Epidermal melanocyte (primary cell): Measurements from ENCODE around the gene LCLAT1.

Experiments
- DNase-seq: peaks from one replicate; pipeline ENCODE4 v3.0.0; 2011; ENCODE audit warnings: low spot score; ENCODE audit not compliant: insufficient read length

Gene LCLAT1

GRCh38 chr2:30514134-30514847 lies 67.2 kb downstream of the LCLAT1 start:
- no peak for DNase-seq

DNA sequence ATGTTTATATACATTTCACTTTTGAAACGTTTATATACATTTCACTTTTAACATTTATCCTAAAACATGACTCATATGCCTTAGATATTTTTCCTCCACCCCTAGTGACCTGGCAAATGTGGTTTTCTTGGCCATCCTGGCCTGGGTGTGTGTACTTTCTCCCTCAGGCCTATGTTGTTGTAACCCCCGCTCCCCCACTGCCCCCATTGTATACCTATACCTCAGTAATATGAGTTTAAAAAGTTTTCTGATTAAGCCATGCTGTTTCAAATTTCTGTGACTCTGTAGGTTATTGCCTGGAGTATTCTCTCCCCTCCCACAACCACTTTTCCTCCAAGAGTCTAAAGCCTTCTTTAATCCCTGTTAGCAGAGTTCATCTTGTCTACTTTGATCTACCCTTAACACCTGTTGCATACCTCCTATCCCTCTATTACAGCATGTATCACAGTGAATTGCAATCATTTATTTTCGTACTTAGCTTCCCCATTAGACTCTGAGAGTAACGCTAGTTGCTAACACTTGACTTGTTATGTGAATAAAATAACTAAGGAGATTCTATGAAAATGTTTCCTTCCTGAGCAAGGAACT lies 67.9 kb downstream of the LCLAT1 start:
- DNase-seq, result no peak

DNA sequence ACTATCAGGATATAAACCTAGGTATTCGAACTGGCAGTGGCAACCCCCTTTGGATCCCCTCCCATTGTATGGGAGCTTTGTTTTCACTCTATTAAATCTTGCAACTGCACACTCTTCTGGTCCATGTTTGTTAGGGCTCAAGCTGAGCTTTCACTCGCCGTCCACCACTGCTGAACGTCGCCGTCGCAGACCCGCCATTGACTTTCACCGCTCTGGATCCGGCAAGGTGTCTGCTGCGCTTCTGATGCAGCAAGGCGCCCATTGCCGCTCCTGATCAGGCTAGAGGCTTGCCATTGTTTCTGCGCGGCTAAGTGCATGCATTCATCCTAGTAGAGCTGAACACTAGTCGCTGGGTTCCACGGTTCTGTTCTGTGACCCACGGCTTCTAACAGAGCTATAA lies 69.1 kb downstream of the LCLAT1 start:
- DNase-seq, result no peak

DNA sequence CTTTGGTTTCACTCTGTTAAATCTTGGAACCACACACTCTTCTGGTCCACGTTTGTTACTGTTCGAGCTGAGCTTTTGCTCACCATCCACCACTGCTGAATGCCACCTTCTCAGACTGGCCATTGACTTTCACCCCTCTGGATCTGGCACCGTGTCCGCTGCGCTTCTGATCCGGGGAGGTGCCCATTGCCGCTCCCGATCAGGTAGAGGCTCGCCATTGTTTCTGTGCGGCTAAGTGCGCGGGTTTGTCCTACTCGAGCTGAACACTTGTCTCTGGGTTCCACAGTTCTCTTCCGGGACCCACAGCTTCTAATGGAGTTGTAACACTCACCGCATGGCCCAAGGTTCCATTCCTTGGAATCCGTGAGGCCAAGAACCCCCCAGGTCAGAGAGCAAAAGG lies 72.8 kb downstream of the LCLAT1 start:
- no peak for DNase-seq

DNA sequence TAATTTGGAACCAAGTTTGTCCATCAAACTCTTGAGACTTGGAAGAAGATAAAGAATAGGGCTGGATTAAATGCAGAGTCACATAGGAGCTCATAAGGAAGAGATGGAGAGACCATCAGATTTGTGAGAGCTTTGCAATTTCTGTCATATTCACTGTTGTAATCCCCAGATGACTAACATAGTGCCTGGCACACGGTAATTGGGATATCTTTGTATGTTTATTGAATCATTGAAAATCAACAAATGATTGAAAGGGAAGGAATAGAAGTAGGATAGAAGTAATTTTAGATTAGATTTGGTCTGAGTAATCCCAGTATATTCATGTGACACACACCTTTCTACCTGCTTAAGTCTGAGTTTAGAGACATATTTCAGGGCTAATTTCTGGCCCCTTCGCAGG lies 75.4 kb downstream of the LCLAT1 start:
- DNase-seq, result no peak

DNA sequence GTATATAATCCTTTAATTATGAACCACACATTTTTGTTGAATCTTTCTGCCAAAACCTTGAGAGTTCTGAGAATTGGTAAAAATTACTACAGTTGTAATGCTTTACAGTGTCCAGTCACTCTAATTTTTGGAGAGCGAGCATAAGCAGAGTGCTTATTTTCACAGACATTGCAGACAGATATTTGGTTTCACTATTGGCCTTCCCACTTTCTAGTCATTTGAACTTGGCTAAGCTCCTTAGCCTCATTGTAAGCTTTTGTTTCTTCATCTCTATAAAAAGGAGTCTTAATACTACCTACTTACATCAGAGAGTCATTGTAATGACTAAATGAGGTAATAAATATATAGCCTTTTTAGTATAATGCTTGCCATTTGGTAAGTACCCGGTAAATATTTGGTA lies 80.4 kb downstream of the LCLAT1 start:
- DNase-seq, result no peak

DNA sequence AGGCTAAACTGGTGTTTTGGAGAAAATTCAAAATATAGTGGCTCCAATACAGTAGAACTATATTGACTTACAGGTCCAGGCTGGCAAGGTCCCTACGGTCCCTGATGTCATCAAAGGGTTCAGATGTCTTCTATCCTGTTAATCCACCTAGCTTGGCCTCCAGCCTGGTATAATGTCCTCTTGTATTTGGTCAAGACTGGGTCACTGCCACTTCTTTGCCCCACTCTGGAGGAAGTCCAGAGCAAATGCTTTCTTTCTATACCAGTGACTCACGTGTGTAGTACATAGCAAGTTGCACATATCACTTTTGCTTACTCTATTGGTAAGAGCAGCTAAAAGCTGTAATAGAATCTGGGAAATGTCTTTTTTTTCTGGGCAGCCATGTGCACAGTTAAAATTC lies 80.8 kb downstream of the LCLAT1 start:
- no peak for DNase-seq

DNA sequence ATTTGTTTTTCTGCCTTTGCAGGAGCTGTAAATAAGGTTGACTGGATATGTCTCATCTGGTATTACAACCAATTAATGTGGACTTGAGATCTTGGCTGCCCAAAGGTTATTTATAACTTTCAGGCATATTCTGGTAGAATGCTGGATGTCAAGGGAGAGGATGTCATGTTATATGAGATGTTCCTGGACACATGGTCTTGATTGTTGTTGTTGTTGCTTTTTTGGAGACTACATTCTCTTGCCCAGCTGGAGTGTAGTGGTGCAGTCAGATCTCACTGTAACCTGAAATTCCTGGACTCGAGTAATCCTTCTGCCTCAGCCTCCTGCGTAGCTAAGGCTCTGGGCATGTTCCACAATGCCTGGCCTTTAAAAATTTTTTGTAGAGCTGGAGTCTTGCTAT lies 83.3 kb downstream of the LCLAT1 start:
- DNase-seq, result no peak

GRCh38 chr2:30541680-30542079 lies 94.6 kb downstream of the LCLAT1 start:
- no peak for DNase-seq

DNA sequence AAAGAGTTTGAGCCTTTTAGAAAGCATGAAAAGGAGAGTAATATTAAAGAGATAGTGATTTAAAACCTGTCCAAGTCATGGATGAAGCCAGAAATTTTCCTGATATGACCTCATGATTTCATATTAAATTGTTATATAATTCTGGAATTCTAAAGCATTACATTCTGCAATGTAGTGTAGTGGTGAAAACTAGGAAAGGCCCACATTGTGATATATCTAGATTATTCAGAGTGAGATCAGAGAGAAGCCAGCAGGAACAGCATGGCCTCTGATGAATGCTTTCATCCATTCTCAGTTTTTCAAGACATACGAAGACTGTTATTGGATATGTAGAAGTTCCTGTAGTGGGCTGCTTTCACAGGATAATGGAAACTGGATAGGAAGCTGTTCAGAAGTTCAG lies 98.8 kb downstream of the LCLAT1 start:
- DNase-seq, result no peak

DNA sequence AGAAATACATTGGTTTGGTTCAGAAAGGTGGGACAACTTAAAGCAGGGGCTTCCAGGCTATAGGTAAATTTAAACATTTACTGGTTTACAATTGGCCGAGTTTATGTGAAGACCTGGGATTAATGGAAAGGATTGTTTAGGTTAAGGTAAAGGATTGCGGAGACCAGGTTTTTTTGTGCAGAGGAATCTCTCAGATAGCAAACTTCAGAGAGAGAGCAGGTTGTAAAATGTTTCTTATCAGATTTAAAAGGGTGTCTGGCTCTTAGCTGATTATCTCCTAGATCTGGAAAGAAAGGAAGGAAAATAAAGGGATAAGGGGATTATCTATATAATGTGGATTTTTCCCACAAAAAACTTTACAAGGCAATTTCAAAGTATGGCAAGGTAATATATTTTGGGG lies 101.3 kb downstream of the LCLAT1 start:
- no peak for DNase-seq

DNA sequence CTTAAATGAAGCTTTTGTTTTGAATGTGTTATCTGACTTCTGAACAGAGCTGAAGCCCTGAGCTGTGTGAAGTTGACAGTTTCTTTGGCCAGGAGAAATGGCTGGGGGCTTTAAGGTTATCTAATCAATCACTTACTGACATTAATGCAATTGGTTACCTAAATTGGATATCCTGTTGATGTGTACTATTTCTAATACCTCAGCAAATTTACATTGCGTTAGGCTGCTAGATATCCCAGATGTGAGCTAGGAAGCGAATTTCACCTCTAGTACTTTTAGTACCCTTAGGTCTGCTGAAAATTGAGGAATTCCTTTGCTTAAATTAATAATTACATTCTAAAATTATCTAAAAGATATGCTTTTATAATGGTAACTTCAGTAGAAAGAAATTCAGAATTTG lies 102.0 kb downstream of the LCLAT1 start:
- DNase-seq, result no peak

DNA sequence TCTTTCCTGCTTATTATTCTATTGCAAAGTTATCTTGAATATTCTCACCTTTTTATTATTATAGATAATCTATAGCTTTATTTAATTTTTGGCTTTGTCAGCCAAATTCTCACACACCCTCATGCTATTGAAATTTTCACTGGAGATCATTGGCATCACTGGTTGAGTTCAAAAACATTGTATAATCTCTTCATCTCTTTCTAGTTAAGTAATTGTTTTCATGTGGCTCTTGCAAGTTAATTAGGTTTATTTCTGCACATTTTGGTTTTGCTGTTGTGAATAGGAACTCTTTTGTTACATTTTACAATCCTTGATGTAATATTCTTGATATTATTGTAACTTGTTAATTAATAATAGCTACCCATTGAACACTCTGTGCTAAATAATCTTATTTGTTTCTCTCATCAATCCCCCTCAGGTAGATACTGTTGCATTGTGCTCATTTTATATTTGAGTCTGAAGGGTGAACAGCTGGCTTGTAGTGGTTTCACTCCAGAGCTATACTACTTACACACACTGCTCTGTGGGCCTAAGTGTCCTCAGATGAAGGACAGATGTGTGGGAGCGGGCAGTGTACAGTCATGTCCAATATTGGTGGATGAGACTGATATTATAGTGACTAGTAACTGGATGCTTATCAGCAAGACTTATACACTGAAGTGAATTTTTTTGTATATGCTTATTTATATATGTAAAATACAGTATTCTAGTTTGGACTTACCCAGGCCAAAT lies 112.7 kb downstream of the LCLAT1 start:
- DNase-seq, result no peak

- no peak for DNase-seq
Measured at GRCh38 chr2:30561349-30561748, 114.3 kb downstream of the LCLAT1 start.

DNA sequence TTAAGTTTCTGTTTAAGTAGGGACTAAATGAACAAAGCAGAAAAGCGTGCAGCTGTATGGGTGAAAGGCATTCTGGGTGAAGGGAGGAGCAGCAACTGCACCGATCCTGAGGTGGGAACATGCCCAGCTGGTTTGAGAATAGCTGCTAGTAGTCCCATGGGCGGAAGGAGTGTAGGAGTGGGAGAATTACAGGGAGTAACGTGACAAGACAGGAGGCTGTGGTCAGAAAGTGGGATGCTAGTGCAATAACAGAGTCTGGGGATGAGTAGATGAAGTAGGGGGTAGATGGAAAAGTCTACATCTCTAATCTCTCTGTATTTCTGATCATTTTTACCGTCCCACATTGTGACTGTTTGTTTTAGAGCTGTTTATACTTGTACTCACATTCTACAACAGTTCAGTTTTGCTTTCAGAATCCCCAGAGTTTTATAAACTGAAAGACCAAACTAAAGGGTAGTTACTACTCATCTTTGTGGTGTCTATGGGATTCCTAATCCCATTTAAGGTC lies 118.9 kb downstream of the LCLAT1 start:
- DNase-seq, result no peak

- DNase-seq, result no peak
Measured at GRCh38 chr2:30566631-30567030, 119.6 kb downstream of the LCLAT1 start.

- DNase-seq, result no peak
Measured at GRCh38 chr2:30567317-30567716, 120.3 kb downstream of the LCLAT1 start.

DNA sequence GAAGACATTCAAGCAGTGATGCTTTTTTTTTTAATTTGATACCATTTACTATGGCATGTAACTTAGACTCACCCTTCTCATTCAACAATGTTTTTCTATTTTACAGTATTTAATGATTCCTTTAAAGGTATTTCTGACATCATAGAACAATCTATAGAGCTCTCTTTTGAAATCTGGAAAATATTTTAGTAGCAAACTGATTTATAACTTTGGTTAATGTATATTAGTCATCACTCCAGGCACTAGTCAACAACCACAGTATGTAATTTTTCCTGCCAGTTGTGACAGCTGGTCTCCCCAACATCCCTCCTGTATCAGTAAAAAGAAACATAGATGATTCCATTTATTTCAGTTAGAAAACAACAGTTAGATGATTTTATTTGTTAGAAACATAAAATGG lies 122.9 kb downstream of the LCLAT1 start:
- DNase-seq, result no peak

DNA sequence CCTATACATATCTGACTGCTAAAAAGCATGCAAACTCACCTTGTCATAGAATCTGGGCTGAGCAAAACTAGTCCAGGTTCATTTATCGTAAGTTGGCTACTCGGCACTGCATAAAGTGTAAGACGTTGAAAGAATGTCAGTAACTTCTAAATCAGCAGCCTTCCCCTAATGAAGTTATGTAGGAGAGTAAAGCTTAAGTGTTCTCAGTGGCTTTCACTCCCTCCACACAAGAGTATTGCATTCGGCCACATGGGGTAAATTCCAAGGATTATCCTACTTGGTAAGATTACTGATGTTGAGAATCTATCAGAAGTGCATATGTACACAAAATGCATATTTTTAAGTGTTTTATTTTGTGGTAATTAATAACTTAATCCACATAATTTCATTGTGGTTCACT lies 130.1 kb downstream of the LCLAT1 start:
- no peak for DNase-seq

DNA sequence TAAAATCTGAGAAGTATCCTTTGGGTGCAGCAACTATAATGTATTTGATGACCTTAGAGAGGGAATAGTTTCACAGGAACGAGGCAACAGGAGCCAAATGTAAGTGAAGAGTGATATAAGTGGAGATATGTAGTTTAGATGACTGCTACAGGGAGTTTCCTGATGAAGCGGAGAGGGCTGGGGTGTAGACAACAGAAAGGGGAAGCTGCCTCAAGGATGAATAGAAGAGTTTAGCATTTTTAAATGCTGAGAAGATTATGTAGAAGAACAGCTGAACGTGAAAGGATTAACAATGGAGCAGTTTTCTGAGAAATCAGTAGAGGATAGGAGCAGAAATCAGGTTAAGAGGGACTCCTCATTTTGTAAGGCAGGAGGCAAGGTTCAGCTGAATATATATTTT lies 133.3 kb downstream of the LCLAT1 start:
- no peak for DNase-seq

DNA sequence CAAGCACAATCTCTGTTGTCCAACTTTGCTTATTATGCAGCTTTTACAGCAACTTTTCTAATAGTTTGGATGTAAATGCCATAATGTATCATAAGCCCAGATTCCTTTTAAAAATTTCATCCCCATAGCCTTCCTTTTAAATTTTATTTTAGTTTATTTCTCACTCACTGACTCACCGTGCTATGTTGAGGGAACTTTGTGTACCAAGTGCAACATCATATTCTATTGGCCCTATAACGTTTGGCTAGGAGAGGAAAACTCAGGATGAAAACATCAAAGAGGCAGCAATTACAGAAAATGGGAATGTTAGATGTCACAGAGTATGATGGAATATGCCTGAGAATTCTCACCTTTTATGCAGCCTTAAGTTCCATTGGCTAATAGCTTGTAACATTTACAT lies 135.5 kb downstream of the LCLAT1 start:
- no peak for DNase-seq

DNA sequence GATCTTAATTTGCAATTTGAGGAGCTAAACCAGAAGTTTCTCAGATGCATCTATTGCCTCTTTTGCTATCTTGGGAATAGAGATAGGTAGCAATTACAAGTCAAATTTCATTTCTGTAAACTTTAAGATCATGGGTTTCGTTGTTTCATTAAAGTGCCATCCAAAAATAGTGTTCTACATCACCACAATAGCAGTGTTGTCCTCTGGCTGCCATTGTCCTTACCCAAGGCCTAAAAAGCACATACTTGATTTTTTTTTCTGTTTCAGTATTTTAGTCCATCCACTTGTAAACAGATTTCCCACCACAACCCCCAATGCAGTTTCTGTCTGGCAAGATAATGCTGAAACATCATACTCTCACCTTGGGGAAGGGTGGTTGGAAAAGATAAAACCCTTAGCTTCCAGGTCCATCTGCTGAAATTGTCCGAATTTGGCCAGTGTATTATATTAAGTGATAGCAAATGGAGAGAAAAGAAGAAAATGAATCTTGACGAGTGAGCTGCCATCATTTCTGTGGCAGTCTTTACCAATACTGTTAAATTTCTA lies 136.2 kb downstream of the LCLAT1 start:
- no peak for DNase-seq
